Stimulated activated CD4-positive, alpha-beta T cell treated with anti-CD3 and anti-CD28 coated beads, Interleukin-1b, Interleukin-23, amount 100 ng/mL, for 24 hours (primary cell): ENCODE data around the gene SLC25A27.

ENCODE experiments used
- DNase-seq, 4 experiments: peaks; one replicate each; pipeline ENCODE4 v3.0.0-alpha.2; 2020; ENCODE audit warnings: low read depth in 4 of 4, low spot score in 1 of 4

Gene SLC25A27

DNA sequence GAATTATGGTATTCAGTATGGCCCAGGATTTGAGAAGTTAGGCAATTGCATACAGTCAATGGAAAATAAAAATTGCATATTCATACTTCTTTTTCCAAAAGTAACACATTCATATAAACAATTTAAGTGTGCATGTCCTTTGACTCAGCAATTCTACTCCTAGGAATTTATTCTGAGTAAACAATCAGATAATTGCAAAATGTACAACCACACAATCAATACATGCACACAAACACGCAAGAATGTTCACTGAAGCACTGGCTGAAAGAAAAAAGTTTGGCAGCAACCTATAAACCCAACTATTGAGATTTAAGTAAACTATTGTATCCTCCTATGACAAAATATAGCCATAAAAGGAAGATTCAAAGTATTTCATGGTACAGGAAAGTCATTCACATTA lies 1.8 kb upstream of the SLC25A27 start:
- no peak for DNase-seq

DNA sequence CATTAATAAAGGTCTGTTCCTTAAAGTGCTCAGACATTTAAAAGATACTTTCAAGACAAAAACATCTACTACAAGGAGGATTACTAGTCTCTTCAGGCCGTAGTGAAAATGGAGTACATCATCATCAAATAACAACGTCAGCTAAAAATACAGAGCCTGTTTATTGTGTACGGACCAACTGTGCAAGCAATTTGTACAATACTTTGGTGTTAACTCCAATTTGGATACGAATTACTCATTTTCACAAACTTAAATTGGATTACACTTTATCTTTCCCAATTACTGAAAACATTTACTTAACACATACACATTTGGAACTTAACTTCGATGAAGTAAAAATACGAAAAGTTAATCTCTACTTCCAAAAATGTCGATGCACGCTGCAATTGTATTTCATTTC lies 959 bp upstream of the SLC25A27 start:
- no peak for DNase-seq

DNA sequence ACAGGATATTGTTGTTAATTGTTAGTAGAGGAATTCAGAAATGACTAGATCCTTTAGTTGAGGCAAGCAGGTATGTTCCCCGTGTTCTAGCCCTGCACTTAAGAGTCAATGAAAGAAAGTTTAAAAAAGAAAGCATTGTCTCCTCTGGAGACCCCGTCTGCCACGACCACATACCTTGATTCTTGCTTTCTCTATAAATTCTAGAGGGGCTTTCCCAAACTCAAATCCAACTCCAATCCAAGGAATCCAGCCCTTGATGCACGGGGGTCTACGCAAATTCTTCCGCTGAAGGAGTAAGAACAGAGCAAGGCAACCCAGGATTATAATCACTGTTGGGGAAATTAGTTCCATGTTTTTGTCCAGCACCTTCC lies 558 bp upstream of the SLC25A27 start:
- no peak for DNase-seq

DNA sequence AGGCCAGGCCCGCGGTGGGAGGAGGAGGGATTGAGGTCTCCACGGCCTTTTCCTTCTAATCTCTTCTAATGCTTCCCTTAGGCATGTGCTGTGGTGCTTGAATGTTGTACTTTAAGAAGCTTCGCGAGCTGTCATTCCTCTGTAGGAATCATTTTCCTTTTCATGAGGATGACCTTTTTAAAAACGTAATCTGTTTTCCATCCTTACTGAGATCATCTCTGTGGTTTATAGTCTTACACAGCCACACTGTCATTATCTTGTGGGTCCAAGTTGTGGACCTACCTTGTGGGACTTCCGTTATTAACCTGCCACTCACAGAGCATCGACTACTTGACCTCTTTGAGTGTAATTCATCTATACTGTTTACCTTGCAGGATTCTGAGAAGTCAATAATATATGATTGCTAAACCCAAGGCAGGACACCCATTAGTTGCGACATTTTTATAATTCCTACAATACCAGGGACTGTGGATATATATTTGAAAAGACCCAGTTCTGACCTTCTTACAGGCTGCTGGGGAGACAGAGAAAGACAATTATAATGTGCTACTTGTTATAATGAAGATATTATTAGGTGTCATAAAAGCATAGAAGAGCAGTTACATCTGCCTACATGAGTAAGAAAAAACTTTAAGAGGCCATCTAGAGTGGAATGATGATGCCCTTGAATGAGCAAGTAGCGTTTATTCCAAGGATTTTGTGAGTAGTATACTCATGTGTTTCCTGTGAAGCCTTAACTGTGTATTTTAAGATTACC lies 842 bp downstream of the SLC25A27 start:
- DNase-seq, result no peak

DNA sequence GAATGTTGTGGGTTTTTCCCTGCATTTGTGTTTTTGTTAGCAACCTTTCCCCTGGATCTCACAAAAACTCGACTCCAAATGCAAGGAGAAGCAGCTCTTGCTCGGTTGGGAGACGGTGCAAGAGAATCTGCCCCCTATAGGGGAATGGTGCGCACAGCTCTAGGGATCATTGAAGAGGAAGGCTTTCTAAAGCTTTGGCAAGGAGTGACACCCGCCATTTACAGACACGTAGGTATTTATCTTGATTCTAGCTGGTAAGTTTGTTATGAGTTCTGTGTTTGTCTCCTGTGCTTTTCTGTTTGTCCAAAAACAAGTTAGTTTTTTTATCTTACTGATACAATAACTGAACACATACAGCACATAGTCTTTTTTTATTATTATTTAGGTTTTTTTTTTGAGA lies 3.0 kb downstream of the SLC25A27 start:
- DNase-seq, result no peak

DNA sequence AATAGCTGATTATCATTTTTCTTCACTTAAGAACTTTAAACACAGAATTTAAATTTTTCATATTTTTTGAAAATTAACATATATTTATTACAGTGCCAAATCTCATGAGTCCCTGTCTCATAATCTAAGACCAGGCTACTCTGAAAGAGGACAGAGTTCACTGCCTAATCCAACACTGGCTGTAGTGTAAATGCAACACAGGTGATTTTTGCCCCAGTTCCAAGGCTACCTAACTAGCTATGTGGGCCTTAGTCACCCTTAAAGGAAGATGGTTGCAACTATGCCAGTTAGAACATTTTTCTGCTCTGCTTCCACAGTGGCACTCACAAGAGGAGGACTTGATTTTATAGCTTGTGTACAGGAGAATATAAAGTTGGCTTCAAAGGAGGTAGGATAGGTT lies 4.9 kb downstream of the SLC25A27 start:
- DNase-seq, result no peak

DNA sequence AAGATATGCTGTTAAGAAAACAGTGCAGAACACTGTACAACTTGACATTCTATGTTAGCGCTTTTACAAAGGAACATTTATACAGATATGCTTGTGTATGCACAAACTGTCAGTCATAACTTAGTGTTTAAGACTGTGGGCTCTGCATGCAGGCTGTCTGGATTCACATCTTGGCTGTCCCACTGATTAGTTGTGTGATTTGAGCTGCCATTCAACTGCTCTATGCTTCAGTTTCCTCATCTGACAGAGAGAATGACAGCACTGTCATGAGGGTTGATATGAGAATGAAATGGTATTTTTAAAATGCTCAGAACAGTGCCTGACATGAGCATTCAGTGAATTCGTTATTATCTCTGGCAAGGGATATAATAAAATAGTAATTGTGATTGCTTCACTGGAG lies 8.7 kb downstream of the SLC25A27 start:
- DNase-seq, result no peak

DNA sequence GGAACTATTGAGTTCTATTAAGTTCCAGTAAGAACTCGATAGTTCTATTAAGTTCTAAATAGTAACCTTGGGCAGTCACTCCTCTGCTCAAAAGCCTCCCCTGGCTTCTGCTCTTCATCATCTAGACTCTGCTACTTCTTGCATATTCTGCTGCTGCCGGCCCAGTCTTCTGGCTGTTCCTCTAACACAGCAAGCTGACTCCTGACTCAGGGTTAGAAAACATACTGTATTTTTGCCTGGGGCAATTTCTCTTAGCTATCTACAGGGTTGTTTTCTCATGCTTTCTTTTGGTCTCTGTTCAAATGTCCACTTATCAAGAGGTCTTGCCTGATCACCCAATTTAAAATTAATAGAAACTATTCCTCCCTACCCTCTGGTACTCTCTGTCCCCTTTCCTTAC lies 14.6 kb downstream of the SLC25A27 start:
- DNase-seq, result no peak

DNA sequence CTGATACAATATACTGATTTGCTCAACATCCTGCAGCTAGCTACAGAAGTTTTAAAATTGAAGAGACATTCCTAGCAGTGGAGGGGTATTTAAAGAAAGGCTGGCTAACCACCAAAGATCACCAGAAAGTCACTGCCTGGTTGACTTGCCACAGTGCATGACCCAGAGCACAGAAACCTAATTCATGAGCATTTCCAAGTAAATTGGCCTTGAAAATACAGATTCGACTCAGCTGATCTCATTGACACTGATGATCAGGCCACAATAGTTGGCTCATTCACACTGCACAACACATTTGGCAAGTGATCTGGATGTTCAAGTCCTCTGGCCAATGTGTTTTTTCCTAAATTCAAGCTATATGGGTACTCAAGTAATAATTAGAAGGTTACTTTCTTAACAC lies 21.6 kb downstream of the SLC25A27 start:
- no peak for DNase-seq

DNA sequence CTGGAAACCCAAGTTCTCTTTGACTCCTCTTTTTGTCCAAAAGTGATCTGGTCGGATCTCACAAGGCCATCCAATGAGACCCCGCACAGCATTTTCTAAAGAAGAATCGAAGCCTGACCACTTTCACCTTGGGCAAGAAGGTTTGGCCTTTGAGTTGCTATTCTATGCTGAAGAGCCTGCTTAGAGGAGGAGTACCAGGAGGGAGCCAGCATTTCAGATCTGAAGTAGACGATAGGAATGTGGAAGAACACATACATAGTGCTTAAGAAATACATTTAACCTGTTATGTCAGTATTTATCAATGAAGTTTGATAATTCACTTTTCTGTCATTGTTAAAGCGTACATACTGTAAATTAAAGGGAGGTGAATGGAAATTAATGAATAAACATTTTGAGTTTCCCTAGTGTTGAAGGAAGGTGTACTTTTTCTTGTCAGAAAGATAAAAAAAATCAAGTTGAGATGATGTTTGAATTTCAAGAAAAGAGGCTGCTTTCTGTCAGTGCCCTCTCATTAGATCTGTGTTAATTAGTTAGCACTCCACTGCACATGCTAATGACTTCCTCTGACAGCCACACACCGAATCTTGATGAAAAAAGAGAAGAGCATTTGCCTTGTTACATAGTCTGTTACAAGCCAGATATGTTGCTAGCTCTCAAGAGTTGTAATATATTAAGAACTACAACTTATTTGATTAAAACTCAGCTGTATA lies 24.0 kb downstream of the SLC25A27 start:
- DNase-seq, result no peak

DNA sequence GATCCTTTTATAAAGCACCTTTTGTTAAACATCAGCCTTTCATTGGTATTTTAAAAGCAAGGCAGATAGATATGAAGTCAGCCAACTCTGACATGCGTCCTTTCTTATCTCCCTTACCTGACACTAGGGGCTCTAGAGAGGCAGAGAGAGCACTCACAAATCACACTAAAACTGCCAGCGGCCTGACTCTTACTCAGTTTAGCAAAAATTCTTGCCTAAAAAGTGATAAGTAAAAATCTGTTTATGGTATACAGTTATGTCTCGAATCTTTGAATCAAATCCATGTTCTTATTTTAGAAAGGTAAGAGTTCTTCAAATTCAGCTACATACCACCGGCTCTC lies 24.5 kb downstream of the SLC25A27 start:
- DNase-seq, result no peak

DNA sequence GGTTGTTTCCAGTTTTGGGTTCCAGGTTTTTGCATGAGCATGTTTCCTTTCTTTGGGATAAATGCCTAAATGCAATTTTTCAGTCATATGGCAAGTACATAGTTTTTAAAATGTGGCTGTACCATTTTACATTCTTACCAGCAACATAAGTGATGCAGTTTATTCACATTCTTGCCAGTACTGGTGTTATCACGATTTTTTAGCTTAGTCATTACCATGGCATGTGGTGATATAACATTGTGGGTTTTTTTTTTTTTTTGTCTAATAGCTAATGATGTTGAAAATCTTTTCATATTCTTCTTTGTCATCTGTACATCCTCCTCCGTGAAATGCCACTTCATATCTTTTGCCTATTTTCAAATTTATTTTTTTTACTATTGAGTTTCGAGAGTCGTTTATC lies 32.0 kb downstream of the SLC25A27 start:
- DNase-seq, result no peak

DNA sequence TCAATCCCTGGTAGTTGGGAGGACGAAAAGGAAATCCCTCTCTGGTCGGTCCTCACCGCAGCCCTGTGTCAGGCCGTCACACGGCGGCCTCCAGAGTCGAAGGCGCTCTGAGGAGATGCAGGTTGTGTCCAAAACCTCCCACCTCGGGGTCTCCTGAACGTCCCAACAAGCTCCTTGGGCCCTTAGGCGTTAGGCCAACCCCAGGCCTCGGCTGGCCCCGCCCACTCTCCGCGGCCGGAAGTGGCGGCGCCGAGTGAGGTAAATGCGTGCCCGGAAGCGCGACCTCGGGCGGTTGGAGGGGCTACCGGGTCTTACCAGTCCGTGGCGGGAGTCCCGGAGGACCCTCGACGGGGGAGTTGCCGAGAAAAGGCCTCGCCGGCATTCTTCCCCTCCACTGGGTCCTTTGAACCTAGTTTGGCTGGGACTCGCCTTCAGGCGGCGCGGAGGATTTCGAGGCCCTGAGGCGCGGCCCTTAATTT lies 34.9 kb downstream of the SLC25A27 start, which contains the start of gene TDRD6:
Gene TDRD6 (plus strand): TSS at position 267 of the 479 bp plus-strand sequence. CDS start 244 bp downstream, outside the sequence.
- no peak for DNase-seq

DNA sequence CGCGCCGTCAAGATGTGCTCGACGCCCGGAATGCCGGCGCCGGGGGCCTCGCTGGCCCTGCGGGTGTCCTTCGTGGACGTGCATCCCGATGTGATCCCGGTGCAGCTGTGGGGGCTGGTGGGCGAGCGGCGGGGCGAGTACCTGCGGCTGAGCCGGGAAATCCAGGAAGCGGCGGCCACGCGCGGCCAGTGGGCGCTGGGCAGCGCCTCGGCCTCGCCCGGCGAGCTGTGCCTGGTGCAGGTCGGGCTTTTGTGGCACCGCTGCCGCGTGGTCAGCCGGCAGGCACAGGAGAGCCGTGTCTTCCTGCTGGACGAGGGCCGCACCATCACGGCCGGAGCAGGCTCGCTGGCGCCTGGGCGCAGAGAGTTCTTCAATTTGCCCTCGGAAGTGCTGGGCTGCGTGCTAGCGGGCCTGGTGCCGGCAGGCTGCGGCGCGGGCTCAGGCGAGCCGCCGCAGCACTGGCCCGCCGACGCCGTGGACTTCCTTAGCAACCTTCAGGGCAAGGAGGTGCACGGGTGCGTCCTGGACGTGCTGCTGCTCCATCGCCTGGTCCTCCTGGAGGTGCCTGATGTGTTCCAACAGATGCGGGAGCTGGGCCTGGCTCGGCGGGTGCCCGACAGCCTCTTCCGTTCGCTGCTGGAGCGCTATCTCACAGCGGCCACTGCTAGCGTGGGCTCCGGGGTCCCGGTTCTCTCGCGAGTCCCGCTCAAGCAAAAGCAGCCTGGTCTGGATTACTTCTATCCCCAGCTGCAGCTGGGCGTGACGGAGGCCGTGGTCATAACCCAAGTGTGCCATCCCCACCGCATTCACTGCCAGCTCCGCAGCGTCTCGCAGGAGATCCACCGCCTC lies 35.6 kb downstream of the SLC25A27 start:
- no peak for DNase-seq

DNA sequence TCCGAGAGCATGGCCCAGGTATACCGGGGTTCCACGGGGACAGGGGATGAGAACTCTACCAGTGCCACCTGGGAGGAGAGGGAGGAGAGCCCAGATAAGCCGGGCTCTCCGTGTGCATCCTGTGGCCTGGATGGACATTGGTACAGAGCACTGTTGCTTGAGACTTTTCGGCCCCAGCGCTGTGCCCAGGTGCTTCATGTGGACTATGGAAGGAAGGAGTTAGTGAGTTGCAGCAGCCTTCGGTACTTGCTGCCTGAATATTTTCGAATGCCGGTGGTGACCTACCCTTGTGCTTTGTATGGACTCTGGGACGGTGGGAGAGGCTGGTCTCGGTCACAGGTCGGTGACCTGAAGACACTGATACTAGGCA lies 36.2 kb downstream of the SLC25A27 start:
- no peak for DNase-seq

DNA sequence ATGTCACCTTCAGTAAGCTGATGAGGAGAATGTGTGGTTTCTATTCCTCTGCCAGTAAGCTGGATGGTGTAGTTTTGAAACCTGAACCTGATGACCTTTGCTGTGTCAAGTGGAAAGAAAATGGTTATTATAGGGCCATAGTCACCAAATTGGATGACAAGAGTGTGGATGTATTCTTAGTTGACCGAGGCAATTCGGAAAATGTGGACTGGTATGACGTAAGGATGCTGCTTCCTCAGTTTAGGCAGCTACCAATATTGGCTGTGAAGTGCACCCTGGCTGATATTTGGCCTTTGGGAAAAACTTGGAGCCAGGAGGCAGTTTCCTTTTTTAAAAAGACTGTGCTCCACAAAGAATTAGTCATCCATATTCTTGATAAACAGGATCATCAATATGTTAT lies 36.9 kb downstream of the SLC25A27 start:
- DNase-seq, result no peak

DNA sequence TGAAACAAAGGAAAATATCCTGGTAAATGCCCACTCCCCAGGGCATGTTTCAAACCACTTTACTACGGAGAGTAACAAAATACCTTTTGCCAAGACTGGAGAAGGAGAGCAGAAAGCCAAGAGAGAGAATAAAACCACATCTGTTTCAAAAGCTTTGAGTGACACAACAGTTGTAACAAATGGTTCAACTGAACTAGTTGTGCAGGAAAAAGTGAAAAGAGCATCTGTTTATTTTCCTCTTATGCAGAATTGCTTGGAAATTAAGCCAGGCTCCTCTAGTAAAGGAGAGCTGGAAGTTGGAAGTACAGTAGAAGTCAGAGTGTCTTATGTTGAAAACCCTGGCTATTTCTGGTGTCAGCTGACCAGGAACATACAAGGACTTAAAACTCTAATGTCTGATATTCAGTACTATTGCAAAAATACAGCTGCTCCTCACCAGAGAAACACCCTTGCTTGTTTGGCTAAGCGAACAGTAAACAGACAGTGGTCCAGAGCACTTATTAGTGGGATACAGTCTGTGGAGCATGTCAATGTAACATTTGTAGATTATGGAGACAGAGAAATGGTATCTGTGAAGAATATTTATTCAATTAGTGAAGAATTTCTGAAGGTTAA lies 37.5 kb downstream of the SLC25A27 start:
- DNase-seq, result no peak

DNA sequence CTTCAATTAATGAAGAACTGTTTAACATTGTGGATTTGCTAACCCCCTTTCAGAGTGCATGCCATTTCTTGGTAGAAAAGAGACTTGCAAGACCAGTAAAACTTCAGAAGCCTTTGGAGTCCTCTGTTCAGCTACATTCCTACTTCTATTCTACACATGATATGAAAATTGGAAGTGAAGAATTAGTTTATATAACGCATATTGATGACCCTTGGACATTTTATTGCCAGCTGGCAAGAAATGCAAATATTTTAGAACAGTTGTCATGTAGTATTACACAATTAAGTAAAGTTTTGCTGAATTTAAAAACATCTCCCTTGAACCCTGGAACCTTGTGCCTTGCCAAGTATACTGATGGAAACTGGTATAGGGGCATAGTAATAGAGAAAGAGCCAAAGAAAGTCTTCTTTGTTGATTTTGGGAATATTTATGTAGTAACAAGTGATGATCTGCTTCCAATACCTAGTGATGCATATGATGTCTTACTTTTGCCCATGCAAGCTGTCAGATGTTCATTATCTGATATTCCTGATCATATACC lies 38.2 kb downstream of the SLC25A27 start:
- DNase-seq, result no peak

DNA sequence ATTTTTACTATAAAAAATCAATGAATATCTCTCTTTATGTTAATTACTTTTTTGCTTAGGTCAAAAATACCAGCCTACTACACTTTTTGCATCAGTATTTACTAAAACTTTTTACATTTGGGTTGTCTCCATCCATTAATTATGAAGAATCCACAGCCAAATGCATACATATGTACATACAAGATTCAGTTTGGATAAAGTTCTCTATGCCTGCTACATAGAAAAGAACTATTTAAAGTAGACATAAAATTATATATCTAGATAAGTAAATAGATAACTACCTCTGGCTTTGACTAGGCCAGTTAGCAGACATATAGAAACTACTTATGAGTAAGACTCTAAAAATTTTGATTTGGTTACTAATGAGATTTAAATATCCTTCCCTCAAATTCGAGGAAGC lies 47.2 kb downstream of the SLC25A27 start:
- DNase-seq, result no peak

DNA sequence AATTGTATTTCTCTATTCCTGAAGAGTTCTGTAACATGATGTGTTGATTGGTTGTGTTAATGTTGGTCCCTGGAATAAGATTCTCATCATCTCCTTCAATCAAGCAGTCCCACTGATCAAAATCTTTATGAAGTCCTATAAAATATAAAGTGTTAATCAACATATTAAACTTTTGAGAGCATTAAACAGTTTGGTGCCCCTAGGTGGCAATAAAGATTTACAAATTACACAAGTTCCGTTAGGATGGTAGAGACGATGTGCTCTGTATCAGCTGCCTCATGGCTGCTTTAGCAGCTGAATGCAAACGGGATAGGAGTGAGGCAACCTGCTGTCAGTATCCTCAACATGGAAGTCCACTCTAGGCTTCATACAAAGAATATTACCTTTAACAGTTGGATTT lies 51.8 kb downstream of the SLC25A27 start:
- no peak for DNase-seq

DNA sequence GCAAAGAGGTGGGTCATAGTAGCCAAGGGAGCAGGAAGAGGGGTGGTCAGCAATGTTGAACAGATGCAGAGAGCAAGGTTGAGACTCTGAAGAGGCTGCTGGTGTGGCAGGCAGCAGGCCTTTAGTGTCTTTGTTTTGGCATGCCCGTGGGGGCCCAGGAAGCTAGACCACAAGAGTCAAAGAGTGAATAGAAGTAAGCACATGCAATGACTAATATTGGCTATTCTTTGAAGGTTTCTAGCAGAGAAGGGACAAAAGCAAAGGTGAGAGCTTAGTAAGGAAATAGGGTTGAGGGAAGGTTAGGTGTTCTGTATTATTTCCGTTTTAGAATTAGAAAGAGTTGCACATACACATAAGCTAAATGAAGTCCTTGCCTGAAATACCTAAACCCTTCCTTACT lies 53.7 kb downstream of the SLC25A27 start:
- no peak for DNase-seq
